ENCODE measurements around the gene RTBDN.

- TF ChIP-seq EZH2phosphoT487 (IDR thresholded peaks at IDR 0.05) = no peak
- no peak for TF ChIP-seq CTCF (IDR thresholded peaks at IDR 0.05)
- TF ChIP-seq EZH2 (IDR thresholded peaks at IDR 0.05) = no peak
These were observed 39.7 kb upstream of the RTBDN start for GRCh38 chr19:12873891-12874745.

Measured in neural progenitor cell (in vitro differentiated cells).